H1 (cell line): ENCODE measurements around the gene OPALIN. TPM values are rescaled to one million over a fixed set of nuclear protein-coding genes. Genes with fewer than 3 reads are reported as not detected.

ENCODE experiments used
- CTCF ChIA-PET: fragments of 300-600 bp; sonication (Branson Sonifier 250); formaldehyde crosslinking; loops from one replicate; lab custom pipeline; 2021; ENCODE audit not compliant: partially characterized antibody; lab: Charles Lee
- POLR2A ChIA-PET: fragments of 300-600 bp; sonication (Branson Sonifier 250); formaldehyde crosslinking; loops from one replicate; lab custom pipeline; 2021; ENCODE audit warnings: inconsistent platforms; ENCODE audit not compliant: partially characterized antibody; lab: Charles Lee
- DNase-seq, 2 experiments: peaks; one replicate each; pipeline versions ENCODE4 v3.0.0 to v3.0.0-alpha.2; 2010 to 2022; ENCODE audit warnings: low spot score in 2 of 2, low read depth in 1 of 2, mixed read lengths in 1 of 2
- FAIRE-seq: peaks from 2 replicates; lab custom pipeline; 2011; peaks lifted over from hg19 to GRCh38; lab: Jason Lieb, UNC
- H2AFZ ChIP-seq: 2 replicates; pipeline ENCODE4 v1.8.1; 2012; ENCODE audit warnings: low read length, inconsistent platforms
- H2AK5ac ChIP-seq: 2 replicates; pipeline ENCODE4 v1.6.1; 2013; ENCODE audit warnings: low read depth, low read length
- H2BK120ac ChIP-seq: replicated peaks from 2 replicates; pipeline ENCODE3; 2013; ENCODE audit warnings: low read depth, low read length, inconsistent platforms
- H2BK12ac ChIP-seq: 2 replicates; pipeline ENCODE4 v1.6.1; 2013; ENCODE audit warnings: low read depth, low read length
- H2BK15ac ChIP-seq: 2 replicates; pipeline ENCODE4 v1.6.1; 2013; ENCODE audit warnings: low read length
- H2BK20ac ChIP-seq: 2 replicates; pipeline ENCODE4 v1.6.1; 2013; ENCODE audit warnings: low read length
- H2BK5ac ChIP-seq: 2 replicates; pipeline ENCODE4 v1.6.1; 2013; ENCODE audit warnings: low read depth, low read length
- H3K14ac ChIP-seq: 2 replicates; pipeline ENCODE4 v1.6.1; 2013; ENCODE audit warnings: inconsistent platforms; ENCODE audit not compliant: insufficient read length
- H3K18ac ChIP-seq: 2 replicates; pipeline ENCODE4 v1.6.1; 2013; ENCODE audit warnings: low read length; ENCODE audit errors: extremely low read depth
- H3K23ac ChIP-seq: 2 replicates; pipeline ENCODE4 v1.6.1; 2013; ENCODE audit warnings: inconsistent platforms; ENCODE audit not compliant: insufficient read length
- H3K23me2 ChIP-seq: 2 replicates; pipeline ENCODE4 v1.6.1; 2013; ENCODE audit warnings: low read depth, low read length
- H3K27ac ChIP-seq: 2 replicates; pipeline ENCODE4 v1.6.1; 2011; ENCODE audit warnings: low read depth, low read length, inconsistent platforms
- H3K27me3 ChIP-seq, 4 experiments: replicated peaks in 1 of 4; 1 replicate in 1 of 4; 2 replicates in 3 of 4; pipeline versions ENCODE4 v1.6.1 to v1.8.1; 2011 to 2013; ENCODE audit warnings: low read length in 3 of 4, mild to moderate bottlenecking in 3 of 4, inconsistent platforms in 2 of 4, mixed read lengths in 2 of 4, moderate library complexity in 1 of 4; ENCODE audit not compliant: control insufficient read depth in 3 of 4, insufficient read depth in 3 of 4; ENCODE audit errors: extremely low read depth in 1 of 4
- H3K36me3 ChIP-seq, 4 experiments: 2 replicates each; pipeline versions ENCODE4 v1.6.1 to v1.8.1; 2011 to 2013; ENCODE audit warnings: mild to moderate bottlenecking in 4 of 4, low read length in 3 of 4, moderate library complexity in 2 of 4, control low read depth in 1 of 4, inconsistent platforms in 1 of 4; ENCODE audit not compliant: insufficient read depth in 4 of 4, control insufficient read depth in 2 of 4
- H3K4ac ChIP-seq: replicated peaks from 2 replicates; pipeline ENCODE3; 2013; ENCODE audit warnings: low read length, low read depth, mixed read lengths, inconsistent platforms; ENCODE audit not compliant: insufficient read length
- H3K4me1 ChIP-seq, 4 experiments: replicated peaks in 1 of 4; 1 replicate in 1 of 4; 2 replicates in 3 of 4; pipeline versions ENCODE4 v1.6.1 to v1.8.1; 2011 to 2013; ENCODE audit warnings: low read length in 3 of 4, inconsistent platforms in 2 of 4, mixed read lengths in 1 of 4; ENCODE audit not compliant: insufficient read depth in 4 of 4, control insufficient read depth in 3 of 4
- H3K4me2 ChIP-seq, 2 experiments: 2 replicates each; pipeline versions ENCODE4 v1.6.1 to v1.8.1; 2011 to 2013; ENCODE audit warnings: low read depth in 2 of 2, low read length in 2 of 2, control low read depth in 1 of 2, inconsistent platforms in 1 of 2, mild to moderate bottlenecking in 1 of 2; ENCODE audit not compliant: insufficient read depth in 1 of 2
- H3K4me3 ChIP-seq, 4 experiments: fragments of 200-600, 300-600 bp in 1 of 4; sonication (generic), shearing (Covaris generic), sonication (Bioruptor Twin) in 1 of 4; 2 replicates each; pipeline versions ENCODE4 v1.5.1 to v1.8.1; 2011 to 2016; ENCODE audit warnings: low read length in 4 of 4, low read depth in 3 of 4, control low read depth in 2 of 4, inconsistent platforms in 2 of 4, mild to moderate bottlenecking in 2 of 4, mixed read lengths in 1 of 4, moderate library complexity in 1 of 4; ENCODE audit not compliant: insufficient read depth in 2 of 4; ENCODE audit errors: extremely low read depth in 1 of 4
- H3K56ac ChIP-seq: replicated peaks from 2 replicates; pipeline ENCODE3; 2013; ENCODE audit warnings: low read depth, mild to moderate bottlenecking, mixed read lengths, low read length, inconsistent platforms; ENCODE audit not compliant: insufficient read length
- H3K79me1 ChIP-seq: 2 replicates; pipeline ENCODE4 v1.6.1; 2013; ENCODE audit warnings: low read depth, low read length, control low read depth
- H3K79me2 ChIP-seq, 2 experiments: 2 replicates each; pipeline versions ENCODE4 v1.6.1 to v1.8.1; 2012 to 2013; ENCODE audit warnings: low read length in 2 of 2, mild to moderate bottlenecking in 2 of 2, inconsistent platforms in 1 of 2; ENCODE audit not compliant: insufficient read depth in 2 of 2, control insufficient read depth in 1 of 2
- H3K9ac ChIP-seq, 4 experiments: replicated peaks in 1 of 4; 1 replicate in 1 of 4; 2 replicates in 3 of 4; pipeline versions ENCODE4 v1.6.1 to v1.8.1; 2011 to 2013; ENCODE audit warnings: low read depth in 3 of 4, low read length in 3 of 4, control low read depth in 2 of 4, mild to moderate bottlenecking in 2 of 4, moderate library complexity in 2 of 4, inconsistent platforms in 1 of 4; ENCODE audit errors: extremely low read depth in 1 of 4
- H3K9me3 ChIP-seq, 2 experiments: 2 replicates each; pipeline versions ENCODE4 v1.6.1 to v1.8.1; 2012 to 2013; ENCODE audit warnings: mild to moderate bottlenecking in 2 of 2, moderate library complexity in 2 of 2, control low read depth in 1 of 2, inconsistent platforms in 1 of 2, low read depth in 1 of 2, low read length in 1 of 2, mixed read lengths in 1 of 2; ENCODE audit not compliant: insufficient read depth in 2 of 2
- H4K20me1 ChIP-seq, 2 experiments: replicated peaks in 1 of 2; 2 replicates each; pipeline versions ENCODE3 to v1.8.1; 2011 to 2013; ENCODE audit warnings: inconsistent platforms in 2 of 2, low read length in 2 of 2, mild to moderate bottlenecking in 1 of 2; ENCODE audit not compliant: insufficient read depth in 2 of 2, control insufficient read depth in 1 of 2
- H4K5ac ChIP-seq: 2 replicates; pipeline ENCODE4 v1.6.1; 2013; ENCODE audit warnings: low read length, low read depth, mixed read lengths, inconsistent platforms; ENCODE audit not compliant: insufficient read length
- H4K8ac ChIP-seq: 2 replicates; pipeline ENCODE4 v1.8.0; 2013; ENCODE audit warnings: mild to moderate bottlenecking, moderate library complexity, low read length, inconsistent platforms; ENCODE audit not compliant: insufficient read depth; ENCODE audit errors: extremely low read depth
- H4K91ac ChIP-seq: replicated peaks from 2 replicates; pipeline ENCODE3; 2013; ENCODE audit warnings: low read length, mixed read lengths, inconsistent platforms; ENCODE audit not compliant: insufficient read length
- CBX5 ChIP-seq: fragments of 300-800, 300-1000 bp; sonication (generic); IDR thresholded peaks from 2 replicates; pipeline ENCODE4 v1.7.1; 2016; ENCODE audit warnings: antibody characterized with exemption, low read length, low read depth
- HDAC2 ChIP-seq, 2 experiments: fragments of 300-600 bp in 1 of 2; sonication (generic) in 1 of 2; IDR thresholded peaks; 2 replicates each; pipeline ENCODE4 v1.6.1; 2011 to 2012; ENCODE audit warnings: low read depth in 2 of 2, low read length in 2 of 2, mild to moderate bottlenecking in 2 of 2, moderate library complexity in 2 of 2, borderline replicate concordance in 1 of 2, inconsistent platforms in 1 of 2
- HDAC6 ChIP-seq: IDR thresholded peaks from one replicate; pipeline ENCODE4 v1.7.1; 2012; ENCODE audit warnings: low read depth, mild to moderate bottlenecking, inconsistent platforms, low read length, moderate library complexity
- KDM1A ChIP-seq: fragments of 200-600, 300-600 bp; sonication (generic); IDR thresholded peaks from 2 replicates; pipeline ENCODE4 v1.7.1; 2016; ENCODE audit warnings: mild to moderate bottlenecking, low read length, borderline replicate concordance
- MAX ChIP-seq: IDR thresholded peaks from 2 replicates; pipeline ENCODE4 v1.6.1; 2012; ENCODE audit warnings: inconsistent platforms
- SP1 ChIP-seq: IDR thresholded peaks from 2 replicates; pipeline ENCODE4 v1.6.1; 2011; ENCODE audit warnings: low read depth, low read length
- USF2 ChIP-seq: IDR thresholded peaks from 2 replicates; pipeline ENCODE4 v1.6.1; 2011; ENCODE audit warnings: low read length, improper control_type of control experiment
- ZNF274 ChIP-seq: IDR thresholded peaks from 2 replicates; pipeline ENCODE4 v1.7.0; 2012; ENCODE audit warnings: low read length, borderline replicate concordance; ENCODE audit errors: extremely low read depth
- WGBS, 2 experiments: shearing (Covaris generic) in 1 of 2; methylation state at CpG; one replicate each; pipeline versions ENCODE4 v1.1.6 to v1.1.7; 2013 to 2015; ENCODE audit warnings: low lambda C conversion rate in 2 of 2, mixed read lengths in 2 of 2, inconsistent platforms in 1 of 2, low coverage in 1 of 2, missing lambda C conversion rate in 1 of 2; ENCODE audit not compliant: insufficient replicate concordance in 2 of 2, insufficient coverage in 1 of 2, insufficient read length in 1 of 2; ENCODE audit errors: extremely low coverage in 1 of 2, missing lambda C conversion rate in 1 of 2; 5-methylcytosine and 5-hydroxymethylcytosine counted together
- polyA plus RNA-seq, 7 experiments: library from polyadenylated mRNA; depleted of rRNA in 3 of 7; stranded (reverse) in 5 of 7; unstranded in 2 of 7; fragments of >200 nt in 5 of 7; fragments of 200-250 nt in 2 of 7; gene quantifications; 1 replicate in 5 of 7; 2 replicates in 1 of 7; 4 replicates in 1 of 7; pipeline versions ENCODE4 v1.2.1 to v1.2.3, GENCODE V29; 2011 to 2013; ENCODE audit warnings: missing spikeins in 2 of 7, mixed read lengths in 2 of 7
- total RNA-seq: library from RNA; stranded (reverse); fragmentation: NEBNext Ultra II Directional; extraction: Animal tissue kit (Norgen Biotek cat#: 25700); gene quantifications from 2 replicates; pipeline ENCODE4 v1.2.1, GENCODE V29; 2021
- TF ChIP-seq, protein P1 (sequence below): IDR thresholded peaks from 2 replicates; pipeline ENCODE4 v1.6.1; 2012; ENCODE audit warnings: low read length, inconsistent platforms

OPALIN gene
- total and polyA plus RNA-seq, 2 of the 8 experiments (the other 6 are each of a cell fraction or from before 2014, with no cell fraction given), result 0.03 TPM; not detected in 1

GRCh38 chr10:96360331-96360730, 1.5 kb upstream of the OPALIN start:
- Histone ChIP-seq H3K23ac (no peak overlapping the region), H4K8ac (no peak overlapping the region), H2AFZ (no peak overlapping the region), H2BK15ac (no peak overlapping the region), H3K79me2 (no peaks in the 10 kb centered on the region), H3K9me3 (no peaks in the 10 kb centered on the region), H3K4me2 (no peak overlapping the region), H3K4ac (no peak overlapping the region), H2AK5ac (no peak overlapping the region), H2BK12ac (no peak overlapping the region), H4K20me1 (no peaks in the 10 kb centered on the region), H2BK5ac (no peak overlapping the region), H3K4me3 (no peak overlapping the region), H4K5ac (no peak overlapping the region), H2BK120ac (no peak overlapping the region), H3K9ac (no peak overlapping the region), H3K18ac (no peak overlapping the region), H3K14ac (no peak overlapping the region), H3K27me3 (no peaks in the 10 kb centered on the region; a peak in 1 of 7 replicates), H3K36me3 (no peaks in the 10 kb centered on the region), H3K23me2 (no peaks in the 10 kb centered on the region), H4K91ac (no peak overlapping the region), H3K4me1 (no peaks in the 10 kb centered on the region), H2BK20ac (no peak overlapping the region), H3K79me1 (no peaks in the 10 kb centered on the region), H3K27ac (no peak overlapping the region), H3K56ac (no peak overlapping the region)
- 91% methylated on average over 6 of the region's 6 CpGs; no CpG with 5 or more reads in 1 of the 2 experiments for WGBS, 2 experiments
- DNase-seq (no peak), FAIRE-seq (no peak)
- CTCF ChIA-PET, result interaction anchor here (2.4 to 3.2 kb wide), 2 partner anchors 11 to 14 kb away, joined by 5 to 29 read pairs; no protein-coding TSS in a partner anchor
- POLR2A ChIA-PET, result no interaction called here
- TF ChIP-seq ZNF274 (no peak), MAX (no peak), HDAC6 (no peak), KDM1A (no peak), USF2 (no peak), SP1 (no peak), HDAC2 (IDR thresholded peaks at IDR 0.05; ENCODE audit: borderline replicate concordance in 1 of 2, low read depth in 2 of 2, low read length in 2 of 2) (no peak), CBX5 (no peak)
- TF ChIP-seq, protein P1, sequence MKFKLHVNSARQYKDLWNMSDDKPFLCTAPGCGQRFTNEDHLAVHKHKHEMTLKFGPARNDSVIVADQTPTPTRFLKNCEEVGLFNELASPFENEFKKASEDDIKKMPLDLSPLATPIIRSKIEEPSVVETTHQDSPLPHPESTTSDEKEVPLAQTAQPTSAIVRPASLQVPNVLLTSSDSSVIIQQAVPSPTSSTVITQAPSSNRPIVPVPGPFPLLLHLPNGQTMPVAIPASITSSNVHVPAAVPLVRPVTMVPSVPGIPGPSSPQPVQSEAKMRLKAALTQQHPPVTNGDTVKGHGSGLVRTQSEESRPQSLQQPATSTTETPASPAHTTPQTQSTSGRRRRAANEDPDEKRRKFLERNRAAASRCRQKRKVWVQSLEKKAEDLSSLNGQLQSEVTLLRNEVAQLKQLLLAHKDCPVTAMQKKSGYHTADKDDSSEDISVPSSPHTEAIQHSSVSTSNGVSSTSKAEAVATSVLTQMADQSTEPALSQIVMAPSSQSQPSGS, result no peak
